Measurements from ENCODE around the gene S100P. TPM values are rescaled to one million over a fixed set of nuclear protein-coding genes. Genes with fewer than 3 reads are reported as not detected.
A peak's percentile ranks its signal among the peaks of the same experiment; 100 is the strongest.

The S100P gene
- total and polyA plus RNA-seq, 4 donors = 0.42 to 3.1 (median 2.3) TPM

DNA sequence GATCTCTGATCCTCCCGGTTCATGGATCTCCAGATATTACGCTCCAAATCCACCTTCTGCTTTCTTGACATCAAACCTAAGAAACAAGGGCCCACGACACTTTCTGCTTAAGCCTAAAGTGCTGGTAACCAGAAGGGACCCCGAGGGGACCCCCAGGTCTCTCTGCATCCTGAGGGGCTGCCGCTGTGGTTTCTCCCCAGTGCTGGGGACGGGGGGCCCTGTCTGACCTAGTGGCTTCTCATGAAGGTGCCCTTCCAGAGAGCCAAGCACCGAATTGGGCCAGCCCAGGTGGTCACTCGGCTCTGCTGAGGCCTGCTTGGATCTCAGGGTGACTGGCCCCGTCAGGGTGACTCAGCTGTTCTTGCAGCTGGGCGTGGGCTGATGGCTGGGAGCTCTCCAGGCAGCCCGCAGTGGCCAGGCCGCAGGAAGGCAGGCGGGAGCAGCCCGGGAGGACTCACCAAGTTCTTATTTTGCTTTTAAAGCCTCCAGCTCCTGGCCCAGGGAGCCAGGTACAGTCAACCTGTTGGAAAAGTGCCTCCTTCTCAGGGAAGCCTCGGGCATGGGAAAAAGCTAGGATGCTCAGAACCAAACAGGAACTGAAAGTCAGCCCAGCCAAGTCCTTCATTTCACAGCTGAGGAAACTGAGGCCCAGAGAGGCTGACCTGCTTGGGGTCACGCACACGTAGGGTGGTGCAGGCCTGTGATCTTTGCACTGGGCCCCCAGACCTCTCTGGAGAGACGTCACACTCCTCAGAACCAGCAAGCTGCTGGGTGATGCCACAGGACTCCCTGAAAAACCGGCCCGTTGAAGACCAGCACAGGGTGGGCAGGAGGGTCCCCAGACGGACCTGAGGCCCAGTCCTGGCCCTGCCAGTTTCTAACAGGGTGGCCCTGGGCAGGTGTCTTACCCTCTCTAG lies 39.0 kb downstream of the S100P start:
- Histone ChIP-seq H3K4me1 (ENCODE audit: control insufficient read depth in 4 of 4, insufficient read depth in 4 of 4, low read length in 3 of 4) (peaks cover 14 to 49% (median 32%) of the 10 kb centered on the region in 4 donors), H3K27me3 (ENCODE audit: control insufficient read depth in 4 of 4, insufficient read depth in 4 of 4, low read length in 3 of 4) (no peaks in the 10 kb centered on the region), H3K9me3 (ENCODE audit: control insufficient read depth in 4 of 4, low read length in 3 of 4) (no peaks in the 10 kb centered on the region), H3K36me3 (ENCODE audit: control insufficient read depth in 4 of 4, insufficient read depth in 3 of 4, low read depth in 1 of 4, low read length in 3 of 4) (no peaks in the 10 kb centered on the region), H3K27ac (ENCODE audit: low read depth in 1 of 2, low read length in 2 of 2) (peak overlapping the region; percentile 70 to 87), H3K4me3 (ENCODE audit: low read depth in 1 of 3, low read length in 3 of 3) (peak overlapping the region in 2 of 3 donors; percentile 28 to 39), H3K9ac (ENCODE audit: low read depth in 1 of 2, low read length in 2 of 2) (peak overlapping the region in 1 of 2 donors; percentile 72)
- TF ChIP-seq GABPA (IDR thresholded peaks at IDR 0.05 in 1 of 2, conservative IDR thresholded peaks at IDR 0.05 in 1 of 2) = no peak
- TF ChIP-seq HNF4G (IDR thresholded peaks at IDR 0.05) = no peak
- no peak for TF ChIP-seq TAF1 (conservative IDR thresholded peaks at IDR 0.05)
- TF ChIP-seq, protein P1, sequence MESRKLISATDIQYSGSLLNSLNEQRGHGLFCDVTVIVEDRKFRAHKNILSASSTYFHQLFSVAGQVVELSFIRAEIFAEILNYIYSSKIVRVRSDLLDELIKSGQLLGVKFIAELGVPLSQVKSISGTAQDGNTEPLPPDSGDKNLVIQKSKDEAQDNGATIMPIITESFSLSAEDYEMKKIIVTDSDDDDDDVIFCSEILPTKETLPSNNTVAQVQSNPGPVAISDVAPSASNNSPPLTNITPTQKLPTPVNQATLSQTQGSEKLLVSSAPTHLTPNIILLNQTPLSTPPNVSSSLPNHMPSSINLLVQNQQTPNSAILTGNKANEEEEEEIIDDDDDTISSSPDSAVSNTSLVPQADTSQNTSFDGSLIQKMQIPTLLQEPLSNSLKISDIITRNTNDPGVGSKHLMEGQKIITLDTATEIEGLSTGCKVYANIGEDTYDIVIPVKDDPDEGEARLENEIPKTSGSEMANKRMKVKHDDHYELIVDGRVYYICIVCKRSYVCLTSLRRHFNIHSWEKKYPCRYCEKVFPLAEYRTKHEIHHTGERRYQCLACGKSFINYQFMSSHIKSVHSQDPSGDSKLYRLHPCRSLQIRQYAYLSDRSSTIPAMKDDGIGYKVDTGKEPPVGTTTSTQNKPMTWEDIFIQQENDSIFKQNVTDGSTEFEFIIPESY (IDR thresholded peaks at IDR 0.05) = no peak
- TF ChIP-seq, protein P2, sequence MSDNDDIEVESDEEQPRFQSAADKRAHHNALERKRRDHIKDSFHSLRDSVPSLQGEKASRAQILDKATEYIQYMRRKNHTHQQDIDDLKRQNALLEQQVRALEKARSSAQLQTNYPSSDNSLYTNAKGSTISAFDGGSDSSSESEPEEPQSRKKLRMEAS (IDR thresholded peaks at IDR 0.05) = no peak
- TF ChIP-seq FOXA2 (IDR thresholded peaks at IDR 0.05) = no peak
- TF ChIP-seq, protein P3, sequence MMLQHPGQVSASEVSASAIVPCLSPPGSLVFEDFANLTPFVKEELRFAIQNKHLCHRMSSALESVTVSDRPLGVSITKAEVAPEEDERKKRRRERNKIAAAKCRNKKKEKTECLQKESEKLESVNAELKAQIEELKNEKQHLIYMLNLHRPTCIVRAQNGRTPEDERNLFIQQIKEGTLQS (IDR thresholded peaks at IDR 0.05) = no peak
- TF ChIP-seq FOXA1 (IDR thresholded peaks at IDR 0.05) = no peak
- no peak for TF ChIP-seq NR2F2 (IDR thresholded peaks at IDR 0.05)
- TF ChIP-seq RXRA (IDR thresholded peaks at IDR 0.05) = peak; percentile 47 to 75
- peak; percentile 10 to 41 for TF ChIP-seq HNF4A (conservative IDR thresholded peaks at IDR 0.05)
- TF ChIP-seq JUND (IDR thresholded peaks at IDR 0.05) = peak in 1 of 2 donors; percentile 26
- peak in 1 of 2 donors; percentile 24 for TF ChIP-seq EGR1 (IDR thresholded peaks at IDR 0.05; ENCODE audit: low read depth in 2 of 2)
- TF ChIP-seq YY1 (IDR thresholded peaks at IDR 0.05) = peak; percentile 75
- TF ChIP-seq, protein P4, sequence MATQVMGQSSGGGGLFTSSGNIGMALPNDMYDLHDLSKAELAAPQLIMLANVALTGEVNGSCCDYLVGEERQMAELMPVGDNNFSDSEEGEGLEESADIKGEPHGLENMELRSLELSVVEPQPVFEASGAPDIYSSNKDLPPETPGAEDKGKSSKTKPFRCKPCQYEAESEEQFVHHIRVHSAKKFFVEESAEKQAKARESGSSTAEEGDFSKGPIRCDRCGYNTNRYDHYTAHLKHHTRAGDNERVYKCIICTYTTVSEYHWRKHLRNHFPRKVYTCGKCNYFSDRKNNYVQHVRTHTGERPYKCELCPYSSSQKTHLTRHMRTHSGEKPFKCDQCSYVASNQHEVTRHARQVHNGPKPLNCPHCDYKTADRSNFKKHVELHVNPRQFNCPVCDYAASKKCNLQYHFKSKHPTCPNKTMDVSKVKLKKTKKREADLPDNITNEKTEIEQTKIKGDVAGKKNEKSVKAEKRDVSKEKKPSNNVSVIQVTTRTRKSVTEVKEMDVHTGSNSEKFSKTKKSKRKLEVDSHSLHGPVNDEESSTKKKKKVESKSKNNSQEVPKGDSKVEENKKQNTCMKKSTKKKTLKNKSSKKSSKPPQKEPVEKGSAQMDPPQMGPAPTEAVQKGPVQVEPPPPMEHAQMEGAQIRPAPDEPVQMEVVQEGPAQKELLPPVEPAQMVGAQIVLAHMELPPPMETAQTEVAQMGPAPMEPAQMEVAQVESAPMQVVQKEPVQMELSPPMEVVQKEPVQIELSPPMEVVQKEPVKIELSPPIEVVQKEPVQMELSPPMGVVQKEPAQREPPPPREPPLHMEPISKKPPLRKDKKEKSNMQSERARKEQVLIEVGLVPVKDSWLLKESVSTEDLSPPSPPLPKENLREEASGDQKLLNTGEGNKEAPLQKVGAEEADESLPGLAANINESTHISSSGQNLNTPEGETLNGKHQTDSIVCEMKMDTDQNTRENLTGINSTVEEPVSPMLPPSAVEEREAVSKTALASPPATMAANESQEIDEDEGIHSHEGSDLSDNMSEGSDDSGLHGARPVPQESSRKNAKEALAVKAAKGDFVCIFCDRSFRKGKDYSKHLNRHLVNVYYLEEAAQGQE (IDR thresholded peaks at IDR 0.05) = peak; percentile 66
- TF ChIP-seq, protein P5, sequence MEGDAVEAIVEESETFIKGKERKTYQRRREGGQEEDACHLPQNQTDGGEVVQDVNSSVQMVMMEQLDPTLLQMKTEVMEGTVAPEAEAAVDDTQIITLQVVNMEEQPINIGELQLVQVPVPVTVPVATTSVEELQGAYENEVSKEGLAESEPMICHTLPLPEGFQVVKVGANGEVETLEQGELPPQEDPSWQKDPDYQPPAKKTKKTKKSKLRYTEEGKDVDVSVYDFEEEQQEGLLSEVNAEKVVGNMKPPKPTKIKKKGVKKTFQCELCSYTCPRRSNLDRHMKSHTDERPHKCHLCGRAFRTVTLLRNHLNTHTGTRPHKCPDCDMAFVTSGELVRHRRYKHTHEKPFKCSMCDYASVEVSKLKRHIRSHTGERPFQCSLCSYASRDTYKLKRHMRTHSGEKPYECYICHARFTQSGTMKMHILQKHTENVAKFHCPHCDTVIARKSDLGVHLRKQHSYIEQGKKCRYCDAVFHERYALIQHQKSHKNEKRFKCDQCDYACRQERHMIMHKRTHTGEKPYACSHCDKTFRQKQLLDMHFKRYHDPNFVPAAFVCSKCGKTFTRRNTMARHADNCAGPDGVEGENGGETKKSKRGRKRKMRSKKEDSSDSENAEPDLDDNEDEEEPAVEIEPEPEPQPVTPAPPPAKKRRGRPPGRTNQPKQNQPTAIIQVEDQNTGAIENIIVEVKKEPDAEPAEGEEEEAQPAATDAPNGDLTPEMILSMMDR (IDR thresholded peaks at IDR 0.05; ENCODE audit: low read depth, low read length, missing input control) = no peak
- no peak for TF ChIP-seq SP1 (IDR thresholded peaks at IDR 0.05)
- peak in 1 of 2 donors; percentile 51 for TF ChIP-seq RAD21 (IDR thresholded peaks at IDR 0.05)
- WGBS = 52% methylated on average over 21 of the region's 21 CpGs
- peak; percentile 89 for DNase-seq (ENCODE audit: low spot score)

Measured in liver (tissue), 9 donors.